Measurements from ENCODE around the gene NUMA1. TPM values are rescaled to one million over a fixed set of nuclear protein-coding genes. Genes with fewer than 3 reads are reported as not detected.

NUMA1 gene
- total RNA-seq, 4 donors from 2014 or later, result 259 to 342 (median 280) TPM

GRCh38 chr11:72013765-72014711 lies 66.3 kb downstream of the NUMA1 start:
- no peak for DNase-seq
- Histone ChIP-seq H3K27ac (no peak overlapping the region), H3K4me3 (replicated peaks in 1 of 3) (no peak overlapping the region), H3K4me1 (peaks cover 0 to 3% of the 10 kb centered on the region in 2 donors), H3K36me3 (peaks cover 99 to 100% of the 10 kb centered on the region in 2 donors), H3K9me3 (no peaks in the 10 kb centered on the region), H3K27me3 (no peaks in the 10 kb centered on the region)
- intact Hi-C loops (cut with DNase I), result no loop called here
- TF ChIP-seq, protein P1, sequence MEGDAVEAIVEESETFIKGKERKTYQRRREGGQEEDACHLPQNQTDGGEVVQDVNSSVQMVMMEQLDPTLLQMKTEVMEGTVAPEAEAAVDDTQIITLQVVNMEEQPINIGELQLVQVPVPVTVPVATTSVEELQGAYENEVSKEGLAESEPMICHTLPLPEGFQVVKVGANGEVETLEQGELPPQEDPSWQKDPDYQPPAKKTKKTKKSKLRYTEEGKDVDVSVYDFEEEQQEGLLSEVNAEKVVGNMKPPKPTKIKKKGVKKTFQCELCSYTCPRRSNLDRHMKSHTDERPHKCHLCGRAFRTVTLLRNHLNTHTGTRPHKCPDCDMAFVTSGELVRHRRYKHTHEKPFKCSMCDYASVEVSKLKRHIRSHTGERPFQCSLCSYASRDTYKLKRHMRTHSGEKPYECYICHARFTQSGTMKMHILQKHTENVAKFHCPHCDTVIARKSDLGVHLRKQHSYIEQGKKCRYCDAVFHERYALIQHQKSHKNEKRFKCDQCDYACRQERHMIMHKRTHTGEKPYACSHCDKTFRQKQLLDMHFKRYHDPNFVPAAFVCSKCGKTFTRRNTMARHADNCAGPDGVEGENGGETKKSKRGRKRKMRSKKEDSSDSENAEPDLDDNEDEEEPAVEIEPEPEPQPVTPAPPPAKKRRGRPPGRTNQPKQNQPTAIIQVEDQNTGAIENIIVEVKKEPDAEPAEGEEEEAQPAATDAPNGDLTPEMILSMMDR (IDR thresholded peaks at IDR 0.05), result no peak
- TF ChIP-seq POLR2A (IDR thresholded peaks at IDR 0.05), result no peak
- WGBS, 2 donors, result 89 to 91% methylated on average over 33 to 35 of the region's 38 CpGs

DNA sequence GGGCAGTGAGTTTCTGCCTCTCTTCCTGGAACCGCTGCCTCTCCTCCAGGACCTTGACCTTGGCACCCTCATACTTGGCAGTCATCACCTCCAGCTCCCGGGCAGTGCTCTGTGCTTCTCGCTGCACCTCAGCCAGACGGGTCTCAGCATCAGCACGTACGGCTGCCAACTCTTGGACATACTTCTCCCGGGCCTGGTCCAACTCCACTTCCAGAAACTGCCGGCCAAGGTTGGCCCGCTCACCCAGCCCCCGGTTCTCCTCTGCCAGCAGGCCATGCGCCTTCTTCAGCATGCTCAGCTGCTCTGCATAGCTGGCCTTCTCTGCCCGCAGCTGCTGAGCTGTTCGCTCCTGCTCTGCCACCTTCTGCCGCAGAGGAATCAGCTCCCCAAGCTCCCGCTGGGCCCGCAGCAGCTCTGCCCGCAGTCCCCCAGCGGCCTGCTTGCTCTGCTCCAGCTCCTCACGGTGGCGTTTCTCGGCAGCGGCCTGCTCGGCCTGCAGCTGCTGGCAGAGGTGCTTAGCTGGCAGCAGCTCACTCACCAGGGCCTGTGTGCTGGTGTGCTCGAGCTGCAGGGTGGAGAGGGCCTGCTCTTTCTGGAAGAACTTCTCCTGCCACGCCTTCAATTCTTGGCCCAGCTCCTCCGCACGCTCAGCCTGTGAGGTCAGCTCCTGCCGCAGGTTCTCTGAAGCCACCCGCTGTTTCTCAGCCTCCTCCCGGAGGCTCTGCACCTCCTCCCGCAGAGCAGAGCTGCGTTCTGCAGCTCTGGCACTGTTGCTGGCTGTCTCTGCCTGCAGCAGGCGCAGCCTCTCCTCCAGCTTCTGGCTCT lies 67.2 kb downstream of the NUMA1 start:
- WGBS, 2 donors, result 86 to 90% methylated on average over 21 to 23 of the region's 33 CpGs
- intact Hi-C loops (cut with DNase I), result no loop called here
- H3K27me3 ChIP-seq, result no peaks in the 10 kb centered on the region
- no peak for DNase-seq
- TF ChIP-seq, protein P1 (IDR thresholded peaks at IDR 0.05), result no peak
- no peak for TF ChIP-seq POLR2A (IDR thresholded peaks at IDR 0.05)
- no peak overlapping the region for H3K4me3 ChIP-seq (replicated peaks in 1 of 3)
- H3K4me1 ChIP-seq, result peaks cover 0 to 3% of the 10 kb centered on the region in 2 donors
- H3K9me3 ChIP-seq, result no peaks in the 10 kb centered on the region
- H3K27ac ChIP-seq, result no peak overlapping the region
- H3K36me3 ChIP-seq, result peaks cover 99 to 100% of the 10 kb centered on the region in 2 donors

DNA sequence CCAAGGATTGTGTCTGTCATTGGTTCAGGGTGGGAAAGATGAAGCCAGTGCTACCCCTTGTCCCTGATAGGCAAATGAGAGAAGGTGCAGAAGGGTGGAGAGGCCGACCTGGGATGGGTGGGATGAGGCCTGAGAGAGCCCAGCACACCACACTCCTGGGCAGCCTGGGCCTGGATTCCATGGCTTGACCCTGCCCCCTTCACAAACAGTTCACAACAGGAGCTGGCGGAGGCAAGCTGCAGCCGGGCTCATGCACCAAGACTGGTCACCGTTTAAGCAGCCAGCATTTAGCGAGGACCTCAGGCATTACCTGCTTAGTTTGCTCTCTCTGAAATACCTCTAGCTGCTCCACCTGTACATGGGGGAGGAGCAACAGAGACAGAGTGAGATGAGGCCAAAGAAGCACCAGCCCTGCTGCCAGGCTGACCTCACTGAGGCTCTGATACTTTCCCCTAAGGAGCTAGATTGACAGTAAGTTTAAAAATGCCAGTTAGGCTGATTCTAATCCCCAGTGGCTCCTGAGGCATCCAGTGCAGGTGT lies 68.2 kb downstream of the NUMA1 start:
- intact Hi-C loops (cut with DNase I), result no loop called here
- TF ChIP-seq, protein P1 (IDR thresholded peaks at IDR 0.05), result no peak
- TF ChIP-seq POLR2A (IDR thresholded peaks at IDR 0.05), result no peak
- peaks cover 99 to 100% of the 10 kb centered on the region in 2 donors for H3K36me3 ChIP-seq
- no peak overlapping the region for H3K27ac ChIP-seq
- no peaks in the 10 kb centered on the region for H3K9me3 ChIP-seq
- no peak overlapping the region for H3K4me3 ChIP-seq (replicated peaks in 1 of 3)
- no peaks in the 10 kb centered on the region for H3K27me3 ChIP-seq
- WGBS, 2 donors, result 85 to 86% methylated on average over 5 of the region's 5 CpGs
- no peak for DNase-seq
- H3K4me1 ChIP-seq, result peaks cover 0 to 3% of the 10 kb centered on the region in 2 donors

DNA sequence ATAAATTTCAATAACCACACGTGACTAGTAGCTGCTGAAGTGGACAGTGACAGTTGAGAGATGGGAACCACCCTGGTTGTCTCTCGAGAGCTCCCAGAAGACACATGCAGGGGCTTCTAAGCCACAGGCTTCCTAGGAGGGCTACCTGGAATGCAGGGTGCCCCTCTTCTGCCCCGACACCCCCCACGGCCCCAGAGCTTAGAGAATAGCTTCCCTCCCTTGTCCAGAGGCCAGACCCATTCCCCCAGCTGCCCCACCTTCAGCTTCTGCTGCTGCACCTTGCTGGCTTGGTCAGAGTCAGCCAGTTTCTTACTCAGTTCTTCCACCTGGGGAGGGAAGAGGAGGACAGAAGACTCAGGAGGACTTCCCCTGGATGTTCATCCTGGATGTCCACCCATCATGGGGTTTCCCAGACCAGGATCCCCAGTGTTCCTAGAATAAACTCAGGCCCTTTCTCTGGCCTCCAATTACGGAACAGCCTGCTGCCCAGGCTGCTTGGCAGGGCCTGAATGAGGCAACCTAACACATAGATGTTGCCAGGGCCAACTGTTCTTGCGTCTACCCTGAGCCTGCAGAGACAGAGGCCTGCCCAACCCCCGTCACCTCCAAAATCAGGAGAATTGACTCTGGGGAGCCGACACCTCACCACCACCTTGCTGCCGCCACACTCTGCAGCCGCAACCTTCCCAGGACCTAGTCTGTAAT lies 69.7 kb downstream of the NUMA1 start:
- H3K27ac ChIP-seq, result no peak overlapping the region
- no peak for DNase-seq
- H3K36me3 ChIP-seq, result peaks cover 99 to 100% of the 10 kb centered on the region in 2 donors
- H3K4me1 ChIP-seq, result peaks cover 0 to 3% of the 10 kb centered on the region in 2 donors
- intact Hi-C loops (cut with DNase I), result no loop called here
- WGBS, 2 donors, result 92 to 96% methylated on average over 7 to 9 of the region's 10 CpGs
- TF ChIP-seq, protein P1 (IDR thresholded peaks at IDR 0.05), result no peak
- TF ChIP-seq POLR2A (IDR thresholded peaks at IDR 0.05), result no peak
- H3K4me3 ChIP-seq (replicated peaks in 1 of 3), result no peak overlapping the region
- H3K9me3 ChIP-seq, result no peaks in the 10 kb centered on the region
- no peaks in the 10 kb centered on the region for H3K27me3 ChIP-seq
